ENCODE data around the gene MMP15. TPM values are rescaled to one million over a fixed set of nuclear protein-coding genes. Genes with fewer than 3 reads are reported as not detected.

The MMP15 gene
- polyA plus RNA-seq, 4 donors = 38.2 to 67.3 (median 49.7) TPM

GRCh38 chr16:58039829-58040495, 14.4 kb downstream of the MMP15 start:
- Histone ChIP-seq H3K36me3 (ENCODE audit: control insufficient read depth in 3 of 3, insufficient read depth in 2 of 3, low read depth in 1 of 3, low read length in 3 of 3) (peaks cover 0 to 93% (median 32%) of the 10 kb centered on the region in 3 donors), H3K4me1 (ENCODE audit: control insufficient read depth in 3 of 3, insufficient read depth in 2 of 3, low read depth in 1 of 3, low read length in 2 of 3) (no peaks in the 10 kb centered on the region), H3K9me3 (ENCODE audit: control insufficient read depth in 2 of 2, insufficient read depth in 1 of 2, low read depth in 1 of 2, low read length in 1 of 2) (no peaks in the 10 kb centered on the region), H3K4me3 (ENCODE audit: low read depth in 1 of 3, low read length in 3 of 3) (no peak overlapping the region), H3K27ac (ENCODE audit: low read depth in 1 of 3, low read length in 2 of 3) (no peak overlapping the region), H3K27me3 (ENCODE audit: control insufficient read depth in 3 of 3, insufficient read depth in 3 of 3, low read length in 3 of 3) (no peaks in the 10 kb centered on the region)
- FAIRE-seq (no peak), DNase-seq (no peak)
- WGBS, 3 donors = 93 to 94% (median 94%) methylated on average over 23 to 26 of the region's 26 CpGs

- WGBS, 3 donors = 96 to 97% (median 97%) methylated on average over 12 of the region's 12 CpGs
- FAIRE-seq = no peak
- H3K36me3 ChIP-seq (ENCODE audit: control insufficient read depth in 3 of 3, insufficient read depth in 2 of 3, low read depth in 1 of 3, low read length in 3 of 3) = peaks cover 0 to 93% (median 32%) of the 10 kb centered on the region in 3 donors
Measured at GRCh38 chr16:58040496-58040846, 14.9 kb downstream of the MMP15 start.

DNA sequence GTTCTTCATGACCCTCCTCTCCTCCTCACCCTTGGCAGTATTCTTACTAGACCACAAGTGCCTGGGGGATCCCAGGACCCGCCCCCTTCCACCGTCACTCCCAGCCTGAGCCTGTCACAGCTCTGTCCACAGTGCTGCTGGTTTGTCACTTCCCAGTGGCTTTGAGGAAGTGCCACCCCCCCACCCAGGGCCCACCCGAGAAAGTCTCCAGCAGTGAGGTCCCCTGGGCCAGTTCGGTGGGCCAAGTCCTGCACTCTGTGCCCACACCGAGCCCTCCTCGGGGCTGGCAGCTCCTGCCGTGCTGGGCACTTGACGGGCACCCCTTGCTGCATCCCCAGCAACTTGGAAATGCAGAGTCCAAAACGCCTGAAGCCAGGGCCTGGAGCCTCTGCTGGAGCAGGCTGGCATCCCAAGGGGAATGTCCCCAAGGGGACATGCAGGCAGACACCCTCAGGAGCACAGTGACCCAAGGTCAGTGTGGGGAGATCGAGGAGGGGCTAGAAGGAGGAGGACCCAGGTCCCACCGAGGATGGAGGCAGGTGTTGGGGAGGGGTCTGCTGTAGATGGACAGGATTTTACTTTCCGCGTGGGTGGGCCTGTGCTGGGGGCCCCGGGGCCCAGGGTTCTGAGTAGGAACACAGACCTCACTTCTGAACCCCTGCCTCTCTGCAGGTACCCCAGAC, 15.5 kb downstream of the MMP15 start:
- 81 to 87% (median 82%) methylated on average over 11 to 14 of the region's 14 CpGs for WGBS, 3 donors
- Histone ChIP-seq H3K36me3 (ENCODE audit: control insufficient read depth in 3 of 3, insufficient read depth in 2 of 3, low read depth in 1 of 3, low read length in 3 of 3) (peaks cover 2 to 92% (median 32%) of the 10 kb centered on the region in 3 donors), H3K27ac (ENCODE audit: low read depth in 1 of 3, low read length in 2 of 3) (no peak overlapping the region), H3K4me3 (ENCODE audit: low read depth in 1 of 3, low read length in 3 of 3) (no peak overlapping the region), H3K4me1 (ENCODE audit: control insufficient read depth in 3 of 3, insufficient read depth in 2 of 3, low read depth in 1 of 3, low read length in 2 of 3) (no peaks in the 10 kb centered on the region), H3K27me3 (ENCODE audit: control insufficient read depth in 3 of 3, insufficient read depth in 3 of 3, low read length in 3 of 3) (no peaks in the 10 kb centered on the region), H3K9me3 (ENCODE audit: control insufficient read depth in 2 of 2, insufficient read depth in 1 of 2, low read depth in 1 of 2, low read length in 1 of 2) (no peaks in the 10 kb centered on the region)
- DNase-seq (no peak), FAIRE-seq (no peak)

More at GRCh38 chr16:58040496-58040846, 14.9 kb downstream of the MMP15 start:
- Histone ChIP-seq H3K9me3 (ENCODE audit: control insufficient read depth in 2 of 2, insufficient read depth in 1 of 2, low read depth in 1 of 2, low read length in 1 of 2) (no peaks in the 10 kb centered on the region), H3K4me3 (ENCODE audit: low read depth in 1 of 3, low read length in 3 of 3) (no peak overlapping the region), H3K4me1 (ENCODE audit: control insufficient read depth in 3 of 3, insufficient read depth in 2 of 3, low read depth in 1 of 3, low read length in 2 of 3) (no peaks in the 10 kb centered on the region), H3K27ac (ENCODE audit: low read depth in 1 of 3, low read length in 2 of 3) (no peak overlapping the region), H3K27me3 (ENCODE audit: control insufficient read depth in 3 of 3, insufficient read depth in 3 of 3, low read length in 3 of 3) (no peaks in the 10 kb centered on the region)
- no peak for DNase-seq

- Histone ChIP-seq H3K9me3 (ENCODE audit: control insufficient read depth in 2 of 2, insufficient read depth in 1 of 2, low read depth in 1 of 2, low read length in 1 of 2) (no peaks in the 10 kb centered on the region), H3K27ac (ENCODE audit: low read depth in 1 of 3, low read length in 2 of 3) (no peak overlapping the region), H3K27me3 (ENCODE audit: control insufficient read depth in 3 of 3, insufficient read depth in 3 of 3, low read length in 3 of 3) (no peaks in the 10 kb centered on the region), H3K4me1 (ENCODE audit: control insufficient read depth in 3 of 3, insufficient read depth in 2 of 3, low read depth in 1 of 3, low read length in 2 of 3) (no peaks in the 10 kb centered on the region), H3K36me3 (ENCODE audit: control insufficient read depth in 3 of 3, insufficient read depth in 2 of 3, low read depth in 1 of 3, low read length in 3 of 3) (peaks cover 2 to 92% (median 32%) of the 10 kb centered on the region in 3 donors), H3K4me3 (ENCODE audit: low read depth in 1 of 3, low read length in 3 of 3) (no peak overlapping the region)
- FAIRE-seq (no peak), DNase-seq (no peak)
- WGBS, 3 donors = 87 to 92% (median 91%) methylated on average over 15 to 18 of the region's 18 CpGs
Measured at GRCh38 chr16:58041628-58041955, 16.0 kb downstream of the MMP15 start.

DNA sequence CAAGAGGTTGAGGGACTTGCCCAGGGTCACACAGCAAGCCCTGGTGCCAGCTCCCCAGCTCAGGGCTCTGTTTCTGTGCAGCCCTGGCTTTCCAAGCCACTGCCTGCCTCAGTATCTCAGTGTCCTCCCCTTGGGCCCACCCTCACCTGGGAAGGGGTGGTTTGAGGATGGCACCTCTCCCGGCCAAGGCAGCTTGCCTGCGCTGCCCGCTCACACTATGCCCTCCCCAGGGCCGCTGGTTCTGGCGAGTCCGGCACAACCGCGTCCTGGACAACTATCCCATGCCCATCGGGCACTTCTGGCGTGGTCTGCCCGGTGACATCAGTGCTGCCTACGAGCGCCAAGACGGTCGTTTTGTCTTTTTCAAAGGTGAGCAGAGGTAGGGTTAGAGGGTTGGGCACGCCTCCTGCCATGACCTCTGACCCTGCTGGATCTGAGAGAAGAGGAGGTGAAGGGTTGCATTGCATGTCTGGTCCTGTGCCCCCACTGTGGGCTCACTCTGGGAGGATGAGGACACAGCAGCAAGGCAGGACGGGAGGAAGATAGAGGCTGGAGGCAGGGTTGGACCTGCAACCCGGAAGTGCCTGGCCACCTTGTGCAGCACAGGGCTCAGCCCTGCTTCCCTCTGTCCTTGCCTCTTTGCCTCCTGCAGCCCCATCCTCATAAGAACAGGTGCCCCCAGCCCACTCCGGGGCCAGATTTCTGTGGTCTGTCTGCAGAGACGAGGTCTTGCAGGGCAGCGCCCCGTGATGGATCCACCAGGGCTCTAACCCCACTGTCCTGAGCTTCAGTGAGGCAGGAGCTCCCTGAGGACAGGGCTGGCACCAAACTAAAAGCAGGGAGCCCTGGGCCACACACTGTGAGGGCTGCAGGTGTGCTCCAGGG, 16.7 kb downstream of the MMP15 start:
- DNase-seq = no peak
- no peaks in the 10 kb centered on the region for H3K27me3 ChIP-seq (ENCODE audit: control insufficient read depth in 3 of 3, insufficient read depth in 3 of 3, low read length in 3 of 3)
- peaks cover 0 to 1% (median 0%) of the 10 kb centered on the region in 3 donors for H3K4me1 ChIP-seq (ENCODE audit: control insufficient read depth in 3 of 3, insufficient read depth in 2 of 3, low read depth in 1 of 3, low read length in 2 of 3)
- FAIRE-seq = no peak
- H3K9me3 ChIP-seq (ENCODE audit: control insufficient read depth in 2 of 2, insufficient read depth in 1 of 2, low read depth in 1 of 2, low read length in 1 of 2) = no peaks in the 10 kb centered on the region
- H3K4me3 ChIP-seq (ENCODE audit: low read depth in 1 of 3, low read length in 3 of 3) = no peak overlapping the region
- 92 to 93% (median 92%) methylated on average over 21 to 22 of the region's 22 CpGs for WGBS, 3 donors
- H3K36me3 ChIP-seq (ENCODE audit: control insufficient read depth in 3 of 3, insufficient read depth in 2 of 3, low read depth in 1 of 3, low read length in 3 of 3) = peaks cover 2 to 91% (median 29%) of the 10 kb centered on the region in 3 donors
- H3K27ac ChIP-seq (ENCODE audit: low read depth in 1 of 3, low read length in 2 of 3) = no peak overlapping the region

DNA sequence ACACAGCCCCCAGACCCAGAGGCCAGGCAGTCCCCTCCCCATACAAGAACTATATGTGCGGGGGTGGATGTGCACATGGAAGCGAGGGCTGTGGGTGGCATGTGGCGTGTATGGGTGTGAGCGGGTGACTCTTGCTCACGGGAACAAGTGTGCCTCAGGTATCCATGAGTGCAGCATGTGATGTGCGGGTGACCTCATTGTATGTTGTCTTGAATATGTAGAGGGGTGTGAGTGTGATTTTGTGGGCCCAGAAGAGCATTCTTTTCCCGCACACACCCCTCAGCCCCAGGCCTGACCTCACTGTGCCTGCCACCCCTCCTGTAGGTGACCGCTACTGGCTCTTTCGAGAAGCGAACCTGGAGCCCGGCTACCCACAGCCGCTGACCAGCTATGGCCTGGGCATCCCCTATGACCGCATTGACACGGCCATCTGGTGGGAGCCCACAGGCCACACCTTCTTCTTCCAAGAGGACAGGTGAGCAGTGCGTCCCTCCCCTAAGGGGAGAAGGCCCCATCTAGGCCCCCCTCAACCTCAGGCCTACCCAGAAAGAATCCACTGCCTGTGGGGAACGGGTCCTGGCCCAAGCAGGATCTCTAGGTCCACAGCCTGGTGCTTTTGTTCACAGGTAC, 17.4 kb downstream of the MMP15 start:
- Histone ChIP-seq H3K4me3 (ENCODE audit: low read depth in 1 of 3, low read length in 3 of 3) (no peak overlapping the region), H3K27ac (ENCODE audit: low read depth in 1 of 3, low read length in 2 of 3) (no peak overlapping the region), H3K4me1 (ENCODE audit: control insufficient read depth in 3 of 3, insufficient read depth in 2 of 3, low read depth in 1 of 3, low read length in 2 of 3) (peaks cover 0 to 5% (median 0%) of the 10 kb centered on the region in 3 donors), H3K9me3 (ENCODE audit: control insufficient read depth in 2 of 2, insufficient read depth in 1 of 2, low read depth in 1 of 2, low read length in 1 of 2) (no peaks in the 10 kb centered on the region), H3K27me3 (ENCODE audit: control insufficient read depth in 3 of 3, insufficient read depth in 3 of 3, low read length in 3 of 3) (no peaks in the 10 kb centered on the region), H3K36me3 (ENCODE audit: control insufficient read depth in 3 of 3, insufficient read depth in 2 of 3, low read depth in 1 of 3, low read length in 3 of 3) (peaks cover 2 to 87% (median 26%) of the 10 kb centered on the region in 3 donors)
- 95 to 97% (median 95%) methylated on average over 16 of the region's 16 CpGs for WGBS, 3 donors
- FAIRE-seq = no peak
- no peak for DNase-seq

DNA sequence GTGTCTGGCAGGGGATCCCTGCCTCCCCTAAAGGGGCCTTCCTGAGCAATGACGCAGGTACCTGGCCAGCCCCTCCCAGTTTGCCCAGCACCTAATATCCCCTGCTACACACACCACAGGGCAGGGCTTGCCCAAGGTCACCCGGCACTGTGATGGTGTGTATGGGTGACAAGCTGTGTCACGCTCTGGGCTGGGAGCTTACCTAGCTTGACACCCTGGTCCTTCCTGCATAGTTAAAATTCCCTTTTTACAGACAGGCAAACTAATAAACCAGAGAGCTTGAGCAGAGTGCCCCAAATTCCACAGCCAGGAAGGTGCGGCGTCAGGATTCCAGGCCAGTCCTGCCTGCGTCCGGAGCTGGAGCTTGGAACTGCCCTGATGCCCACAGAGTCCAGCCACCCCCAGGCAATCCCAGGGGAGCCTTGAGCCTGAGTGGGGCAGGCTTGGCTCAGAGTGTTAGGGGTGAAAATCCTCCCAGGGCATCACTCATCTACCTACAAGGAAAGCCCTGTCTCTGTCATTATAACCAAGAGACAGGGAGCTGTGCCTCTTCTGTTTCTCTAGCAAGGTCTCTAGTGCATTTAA, 18.1 kb downstream of the MMP15 start:
- FAIRE-seq (no peak), DNase-seq (no peak)
- Histone ChIP-seq H3K4me1 (ENCODE audit: control insufficient read depth in 3 of 3, insufficient read depth in 2 of 3, low read depth in 1 of 3, low read length in 2 of 3) (peaks cover 0 to 5% (median 0%) of the 10 kb centered on the region in 3 donors), H3K4me3 (ENCODE audit: low read depth in 1 of 3, low read length in 3 of 3) (no peak overlapping the region), H3K27ac (ENCODE audit: low read depth in 1 of 3, low read length in 2 of 3) (no peak overlapping the region), H3K36me3 (ENCODE audit: control insufficient read depth in 3 of 3, insufficient read depth in 2 of 3, low read depth in 1 of 3, low read length in 3 of 3) (peaks cover 2 to 80% (median 25%) of the 10 kb centered on the region in 3 donors), H3K9me3 (ENCODE audit: control insufficient read depth in 2 of 2, insufficient read depth in 1 of 2, low read depth in 1 of 2, low read length in 1 of 2) (no peaks in the 10 kb centered on the region), H3K27me3 (ENCODE audit: control insufficient read depth in 3 of 3, insufficient read depth in 3 of 3, low read length in 3 of 3) (no peaks in the 10 kb centered on the region)
- 91 to 96% (median 92%) methylated on average over 7 of the region's 7 CpGs for WGBS, 3 donors
